Stimulated activated CD4-positive, alpha-beta T cell treated with anti-CD3 and anti-CD28 coated beads, Interleukin-1b, Interleukin-23, amount 100 ng/mL, for 24 hours (primary cell): ENCODE data around the gene CA10.

ENCODE experiments used
- DNase-seq, 4 experiments: peaks; one replicate each; pipeline ENCODE4 v3.0.0-alpha.2; 2020; ENCODE audit warnings: low read depth in 4 of 4, low spot score in 1 of 4

The CA10 gene

DNA sequence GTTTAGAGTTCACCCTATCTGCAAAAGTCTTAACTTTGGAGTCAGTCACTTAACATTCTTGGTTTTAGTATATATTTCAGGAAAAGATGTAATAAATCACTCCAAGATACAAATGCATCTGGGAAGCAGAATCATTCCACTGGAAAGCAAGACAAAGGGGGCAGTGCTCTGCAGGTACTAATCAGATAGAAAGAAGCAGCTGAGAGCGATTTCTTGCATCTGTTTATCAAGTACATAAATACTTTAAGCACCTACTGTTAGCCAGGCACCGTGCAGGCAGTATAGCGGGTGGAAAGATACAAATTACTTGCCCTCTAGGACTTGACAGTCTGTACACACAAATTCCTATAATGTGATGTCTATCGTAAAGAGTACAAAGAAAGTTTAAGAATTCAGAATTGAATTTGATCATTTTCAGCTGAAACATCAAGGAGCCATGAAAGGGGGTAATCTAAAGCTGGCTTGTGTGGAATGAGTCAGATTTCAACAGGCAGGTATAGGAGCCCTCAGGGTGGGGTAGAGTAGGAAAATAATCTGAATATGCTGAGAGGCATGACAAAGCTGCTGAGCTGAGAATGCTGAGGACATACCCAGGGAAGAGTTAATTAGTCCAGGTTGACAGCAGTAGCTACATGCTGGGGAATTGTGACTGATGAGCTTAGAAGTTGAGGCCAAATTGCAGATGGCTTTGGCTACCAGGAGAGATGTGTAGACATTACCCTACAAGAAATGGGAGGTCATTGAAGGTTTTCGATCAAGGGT, 110.2 kb downstream of the CA10 start:
- DNase-seq: no peak

DNA sequence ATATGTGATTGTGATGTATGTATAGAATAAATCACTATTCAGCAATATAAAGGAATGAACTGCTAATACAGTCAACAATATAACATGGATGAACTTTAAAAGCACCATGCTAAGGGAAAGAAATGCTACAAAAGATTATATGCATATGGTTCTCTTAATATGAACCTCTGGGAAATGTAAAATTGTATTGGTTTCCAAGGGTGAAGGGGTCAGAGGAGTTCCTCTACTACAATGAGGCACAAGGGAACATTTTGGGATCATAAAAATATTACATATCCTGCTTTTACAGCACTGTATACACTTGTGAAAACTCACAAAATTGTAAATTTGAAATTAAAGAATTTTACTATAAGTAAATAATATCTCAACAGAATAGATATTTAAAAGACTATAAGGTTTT, 111.4 kb downstream of the CA10 start:
- no peak for DNase-seq

DNA sequence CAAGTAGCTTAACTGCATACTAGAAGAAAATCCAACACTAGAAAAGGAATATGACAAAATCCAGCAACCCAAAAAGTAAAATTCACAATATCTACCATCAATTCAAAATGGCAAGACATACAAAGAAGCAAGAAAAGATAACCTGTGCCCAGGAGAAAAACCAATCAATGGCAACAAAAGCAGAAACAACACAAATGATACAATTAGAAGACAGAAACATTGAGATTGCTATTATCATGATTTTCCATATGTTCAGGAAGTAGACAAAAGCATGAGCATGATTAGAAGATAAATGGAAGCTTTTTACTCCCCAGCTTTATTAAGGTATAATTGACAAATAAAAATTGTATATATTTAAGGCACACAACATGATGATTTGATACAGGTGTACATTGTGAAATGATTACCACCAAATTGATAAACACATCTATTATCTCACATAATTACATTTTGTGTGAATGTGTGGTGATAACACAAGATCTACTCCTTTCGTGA, 117.3 kb downstream of the CA10 start:
- no peak for DNase-seq

DNA sequence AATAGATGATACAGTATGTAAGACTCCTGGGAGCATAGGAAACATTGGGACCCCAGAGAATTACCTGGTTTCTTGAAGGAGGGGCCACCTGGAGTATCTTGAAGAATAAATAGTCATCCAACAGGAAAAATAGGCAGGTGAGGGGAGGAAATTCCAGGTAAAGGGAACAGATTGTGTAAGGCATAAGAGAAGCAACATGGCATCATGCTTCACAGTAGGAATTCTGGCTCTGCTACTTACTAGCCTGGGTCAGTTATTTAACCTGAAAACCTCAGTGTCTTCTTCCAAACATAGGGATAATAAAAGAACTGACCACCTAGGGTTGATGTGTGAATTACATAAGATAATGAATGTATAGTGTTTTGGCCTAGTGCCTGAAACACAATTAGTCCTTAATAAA, 122.1 kb downstream of the CA10 start:
- DNase-seq: no peak

DNA sequence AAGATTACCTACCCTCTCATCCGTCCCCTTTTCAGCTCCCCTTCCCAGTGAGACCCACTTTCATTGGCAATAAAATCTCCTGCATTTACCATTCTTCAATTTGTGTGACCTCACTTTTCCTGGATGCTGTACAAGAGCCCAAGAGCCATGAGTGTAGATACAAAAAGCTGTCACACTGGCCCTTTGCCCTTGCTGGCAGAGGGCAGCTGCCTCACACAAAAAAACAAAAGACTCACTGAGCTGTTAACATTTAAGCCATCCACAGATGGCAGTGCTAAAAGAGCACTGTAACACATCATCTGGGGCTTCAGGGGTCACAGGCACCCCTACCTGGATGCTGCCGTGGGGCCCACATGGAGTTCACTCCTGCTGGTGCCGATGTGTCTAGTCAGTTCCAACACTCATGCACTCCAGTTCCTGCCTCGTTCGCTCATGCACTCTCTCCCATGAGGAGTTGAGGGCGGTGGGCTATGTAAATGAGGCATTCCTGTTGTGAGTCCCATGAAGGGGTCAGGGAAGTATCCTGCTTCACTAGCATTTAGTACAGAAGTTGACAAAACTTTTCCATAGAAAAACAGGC, 123.1 kb downstream of the CA10 start:
- no peak for DNase-seq

DNA sequence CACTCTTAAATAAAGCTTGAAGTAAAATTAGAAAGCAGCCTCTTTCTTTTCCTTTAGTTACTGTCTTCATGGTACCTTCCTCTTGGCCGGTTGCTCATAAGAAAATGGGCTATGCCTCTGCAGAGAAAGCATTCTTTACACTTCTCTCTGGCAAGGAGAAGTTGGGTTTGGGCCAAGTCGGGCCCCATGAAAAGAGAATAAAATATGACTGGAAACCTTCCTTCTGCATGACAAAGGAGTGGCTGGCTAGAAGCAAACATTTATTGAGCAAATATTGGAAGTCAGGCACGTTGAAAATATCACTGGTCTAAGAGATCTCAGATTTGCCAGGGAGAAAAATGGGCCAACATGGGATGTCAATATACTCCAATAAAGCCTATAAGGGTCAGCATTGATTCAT, 126.1 kb downstream of the CA10 start:
- DNase-seq: no peak

DNA sequence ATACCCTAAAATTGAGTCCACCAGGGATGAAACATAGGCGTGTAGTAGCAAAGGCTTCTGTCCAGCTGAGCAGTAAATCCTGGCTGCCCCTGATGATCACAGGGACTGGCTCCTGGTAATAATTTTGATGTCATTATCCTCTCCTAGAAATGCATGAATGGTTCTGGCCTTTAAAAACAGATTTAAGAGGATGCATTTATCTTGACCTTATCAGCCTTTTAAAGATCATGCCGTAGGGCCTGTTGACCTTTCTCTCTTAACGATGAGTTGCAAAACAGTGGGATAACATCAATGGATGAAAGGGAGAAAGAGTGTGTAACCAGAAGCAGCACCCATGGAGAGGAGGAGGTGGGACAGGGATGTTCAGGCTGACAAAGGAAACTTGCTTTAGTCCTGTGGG, 128.5 kb downstream of the CA10 start:
- DNase-seq: no peak

DNA sequence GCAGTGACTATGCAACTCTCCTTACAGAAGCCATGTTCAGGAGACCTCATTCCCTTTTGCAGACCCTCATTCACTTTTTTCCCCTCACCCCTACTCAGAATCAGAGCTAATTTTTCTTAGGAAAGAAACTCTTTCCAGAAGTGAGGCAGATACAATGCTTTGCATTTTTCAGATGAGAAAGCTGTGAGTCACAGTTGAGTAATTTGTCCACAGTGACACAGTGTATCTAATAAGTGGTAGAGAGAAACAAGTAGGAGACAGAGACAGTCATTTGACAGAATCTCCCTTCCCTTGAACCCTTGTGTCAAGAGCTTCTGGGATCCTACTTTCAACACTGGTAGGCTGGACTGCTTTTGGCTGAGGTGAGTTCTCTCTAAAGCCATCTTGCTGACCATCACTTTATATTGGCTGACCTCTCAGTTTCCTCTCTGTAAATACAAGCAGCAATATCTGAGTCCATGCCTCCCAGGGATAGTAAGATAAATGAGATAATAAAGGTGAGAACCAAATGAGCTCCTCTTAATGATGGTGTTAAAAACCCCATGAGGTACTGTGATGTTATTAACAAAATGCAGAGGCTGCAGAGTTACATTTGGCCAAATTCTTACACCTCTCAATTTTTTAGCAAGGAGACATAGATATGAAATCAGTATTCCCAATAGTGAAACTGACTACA, 130.8 kb downstream of the CA10 start:
- DNase-seq: no peak

DNA sequence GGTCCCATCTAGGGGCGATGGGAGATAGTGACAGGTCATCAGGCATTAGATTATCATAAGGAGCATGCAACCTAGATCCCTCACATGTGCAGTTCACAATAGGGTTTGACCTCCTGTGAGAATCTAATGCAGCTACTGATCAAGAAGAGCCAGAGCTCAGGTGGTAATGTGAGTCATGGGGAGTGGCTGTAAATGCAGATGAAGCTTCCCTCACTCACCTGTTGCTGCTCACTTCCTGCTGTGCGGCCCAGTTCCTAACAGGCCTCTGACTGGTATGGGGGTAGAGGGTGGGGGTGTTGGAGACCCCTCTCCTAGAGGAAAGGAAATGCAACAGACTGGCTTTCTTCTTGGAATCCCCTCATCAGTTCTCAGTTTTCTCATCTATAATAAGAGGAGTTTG, 131.4 kb downstream of the CA10 start:
- DNase-seq: no peak

DNA sequence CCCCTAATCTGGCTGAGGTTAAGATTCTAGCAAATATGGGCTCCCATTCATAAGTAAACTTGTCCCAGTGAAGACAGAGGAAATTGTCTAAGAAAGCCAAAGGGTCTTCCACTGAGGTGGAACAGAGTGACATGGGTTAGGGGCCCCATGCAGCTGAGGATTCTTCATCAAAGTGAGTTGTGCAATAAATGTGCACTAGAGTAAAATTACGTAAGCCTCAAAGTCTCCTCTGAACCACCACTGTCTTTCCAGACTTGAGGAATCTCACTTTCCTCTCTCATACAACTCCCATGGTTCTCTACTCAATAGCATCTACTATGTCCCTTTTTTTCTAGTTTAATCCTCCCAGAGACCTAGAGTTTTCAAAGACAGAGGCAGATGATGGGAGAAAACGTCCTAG, 132.4 kb downstream of the CA10 start:
- no peak for DNase-seq

DNA sequence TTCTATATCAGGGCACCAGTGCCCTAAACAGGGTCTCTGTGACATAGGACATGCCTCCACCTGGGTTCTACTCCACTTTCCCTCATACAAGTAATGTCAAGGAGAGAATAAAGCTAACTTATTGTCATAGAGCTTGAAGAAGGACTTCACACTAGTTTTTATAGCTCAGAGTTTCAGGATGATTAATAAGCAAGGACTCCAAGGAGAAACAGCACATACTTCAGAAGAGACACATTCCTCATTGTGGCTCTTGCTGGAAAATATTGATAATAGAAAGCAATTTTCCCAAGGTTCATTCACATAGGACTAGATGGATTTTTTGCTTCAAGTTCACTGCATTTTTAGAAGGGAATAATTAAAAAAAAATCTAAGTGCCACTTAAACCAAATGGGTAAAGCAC, 133.3 kb downstream of the CA10 start:
- DNase-seq: no peak

DNA sequence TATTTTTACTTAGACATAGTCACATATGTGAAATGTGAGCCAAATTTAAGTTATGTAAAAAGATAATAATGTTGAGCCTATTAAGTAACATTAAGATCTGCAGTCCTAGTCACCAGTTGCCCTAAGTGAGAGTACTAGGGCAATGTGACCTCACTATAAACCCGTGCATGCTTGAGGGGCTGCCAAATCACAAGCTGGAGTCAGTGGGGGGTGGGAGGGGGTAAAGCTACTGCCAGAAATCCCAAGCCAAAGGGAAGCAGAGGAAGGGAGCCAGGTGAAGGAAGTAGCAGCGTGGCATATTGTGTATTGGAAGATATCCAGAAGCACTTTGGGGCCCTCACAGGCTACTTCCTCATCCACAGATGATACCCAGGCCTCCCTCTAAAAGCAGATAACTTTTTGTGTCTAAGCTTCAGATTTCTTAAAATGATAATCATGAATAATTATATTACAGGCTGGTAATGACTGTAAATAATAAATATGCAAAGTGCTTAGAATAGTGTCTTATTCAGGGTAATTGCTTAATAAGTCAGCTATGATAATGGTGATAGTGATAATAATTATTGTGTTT, 134.1 kb downstream of the CA10 start:
- no peak for DNase-seq

DNA sequence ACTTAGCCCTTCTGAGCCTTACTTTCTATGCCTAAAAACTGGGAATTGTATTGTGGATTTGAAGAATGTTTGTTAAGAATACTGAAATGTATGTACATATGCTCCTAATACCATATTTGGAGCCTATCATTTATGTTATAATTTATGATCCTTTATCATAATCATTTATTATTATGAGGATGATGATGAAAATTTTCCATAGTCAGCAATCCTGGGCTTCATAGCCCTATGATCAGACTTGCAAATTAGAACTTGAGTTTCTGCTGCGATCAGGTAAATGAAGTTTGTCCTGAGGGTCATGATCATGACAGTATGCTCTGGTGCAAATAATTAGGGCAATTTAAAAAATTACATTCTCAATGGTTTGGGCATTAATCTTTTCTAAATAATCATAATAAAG, 147.4 kb downstream of the CA10 start:
- no peak for DNase-seq

DNA sequence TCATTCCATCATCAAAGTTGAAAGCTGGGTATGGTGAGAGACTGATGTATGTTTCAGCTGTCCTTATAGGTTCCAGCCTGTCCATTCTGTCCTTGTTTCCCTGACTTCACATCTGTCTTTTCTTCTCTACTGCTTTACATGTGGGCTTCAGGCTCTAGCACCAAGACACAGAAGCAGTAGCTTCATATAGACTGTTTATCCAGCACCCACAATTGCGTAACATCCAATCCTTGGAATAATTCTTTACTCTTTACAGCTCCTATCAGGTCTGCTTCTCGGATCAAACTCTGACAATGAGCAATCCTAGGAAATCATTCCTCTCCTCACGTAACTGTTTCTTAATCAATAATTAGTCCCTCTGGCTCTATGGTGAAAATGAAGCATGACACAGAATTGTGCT, 158.9 kb downstream of the CA10 start:
- no peak for DNase-seq

DNA sequence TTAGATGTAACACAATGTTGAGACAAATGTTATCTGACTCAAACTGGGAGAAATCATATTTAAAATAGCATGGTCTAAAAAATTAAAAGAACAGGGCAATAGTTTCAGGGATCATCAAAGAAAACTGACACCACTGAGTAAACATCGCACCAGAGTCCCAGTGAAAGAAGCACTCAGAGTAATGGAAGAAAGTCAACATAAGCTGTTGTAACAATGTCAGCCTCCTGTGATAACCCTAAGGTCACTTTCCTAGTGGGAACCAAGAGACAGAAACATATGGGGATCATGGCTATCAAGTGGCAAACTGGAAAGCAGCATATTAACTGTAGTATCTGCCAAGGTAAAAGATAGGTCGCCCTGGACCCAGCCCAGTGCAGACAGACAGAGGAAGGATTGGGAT, 160.8 kb downstream of the CA10 start:
- no peak for DNase-seq

DNA sequence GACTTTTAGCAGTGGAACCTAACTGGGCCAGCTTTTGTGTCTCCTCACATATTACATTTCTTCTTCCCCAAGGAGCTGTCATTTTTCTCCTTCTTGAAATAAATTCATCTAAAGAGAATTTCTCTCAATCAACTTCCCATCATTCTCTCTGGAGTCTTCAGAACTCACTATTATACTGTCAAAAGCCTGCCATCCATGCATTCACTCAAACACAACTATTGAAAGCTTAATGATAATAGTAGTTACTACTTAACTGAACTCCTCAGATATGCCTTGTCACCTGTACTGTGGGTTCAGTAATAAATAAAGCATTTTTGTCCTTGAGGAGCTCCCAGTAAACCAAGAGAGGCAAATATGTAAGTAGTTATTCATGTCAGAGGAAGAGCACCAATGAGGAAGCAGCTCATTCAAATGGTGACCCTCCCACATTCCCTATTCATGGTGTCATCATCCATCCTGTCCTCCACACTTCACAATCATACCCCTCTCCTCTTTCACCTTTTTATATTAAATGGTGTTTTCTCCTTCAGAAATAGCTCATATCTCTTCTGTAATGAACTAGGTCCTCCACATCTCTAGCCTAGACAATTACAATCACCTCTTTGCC, 162.6 kb downstream of the CA10 start:
- DNase-seq: no peak

DNA sequence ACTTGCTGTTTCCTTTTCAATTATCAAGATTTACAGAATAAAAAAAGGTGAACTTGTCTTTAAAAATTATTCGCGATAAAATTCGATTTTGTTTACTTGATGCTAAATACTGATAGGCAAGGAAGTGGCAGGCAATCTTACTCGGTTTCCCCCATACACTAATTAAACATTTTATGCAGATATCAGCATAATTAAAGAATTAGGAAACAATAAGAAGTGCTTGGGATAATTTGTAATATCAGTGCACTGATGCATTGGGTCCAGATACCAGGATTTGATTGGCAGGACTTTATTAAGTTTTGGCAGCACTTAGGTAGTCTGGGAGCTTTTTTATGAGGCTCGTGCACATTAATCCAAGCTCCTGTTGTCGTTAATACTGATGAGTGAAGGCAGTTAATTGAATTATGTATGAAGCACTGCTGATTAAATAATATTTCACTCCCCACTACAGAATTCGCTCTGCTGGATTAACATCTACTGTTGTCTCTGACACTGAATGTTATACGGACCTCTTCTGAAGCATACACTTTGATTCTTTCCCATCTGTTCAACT, 165.6 kb downstream of the CA10 start:
- DNase-seq: no peak

DNA sequence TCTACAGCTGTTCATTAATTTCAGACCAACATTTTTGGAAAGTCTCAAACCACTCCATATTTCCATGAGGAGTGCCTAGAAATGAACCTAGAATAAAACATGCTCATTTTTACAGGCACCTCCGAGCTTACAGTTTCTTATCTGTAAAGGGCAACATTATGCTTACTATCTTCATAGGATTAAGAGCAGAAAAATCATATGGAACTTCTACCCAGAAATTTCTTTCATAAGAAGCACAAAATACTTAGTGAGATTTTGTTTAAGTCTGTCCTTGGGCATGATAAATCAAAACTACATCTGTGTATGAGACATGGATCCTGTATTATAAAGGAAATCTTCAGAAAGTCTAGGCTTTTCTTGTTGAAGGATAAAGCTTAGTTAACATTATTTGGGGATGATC, 187.4 kb downstream of the CA10 start:
- no peak for DNase-seq

DNA sequence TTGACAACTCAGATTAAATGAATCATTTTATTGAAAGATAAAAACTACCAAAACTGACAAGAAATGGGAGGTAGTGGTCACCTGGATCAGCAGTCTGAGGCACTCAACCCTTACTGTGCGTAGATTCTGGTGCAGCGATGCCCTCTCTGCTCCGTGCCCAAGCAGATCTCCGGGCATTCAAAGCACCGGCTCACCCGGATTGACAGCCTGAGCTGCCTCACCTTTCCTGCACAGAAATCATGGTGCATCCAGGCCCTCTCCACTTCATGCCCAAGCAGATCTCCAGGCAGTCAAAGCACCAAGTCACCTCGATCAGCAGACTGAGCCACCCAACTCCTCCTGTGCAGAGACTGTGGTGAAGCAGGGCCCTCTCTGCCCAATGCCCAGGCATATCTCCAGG, 196.8 kb downstream of the CA10 start:
- DNase-seq: no peak

DNA sequence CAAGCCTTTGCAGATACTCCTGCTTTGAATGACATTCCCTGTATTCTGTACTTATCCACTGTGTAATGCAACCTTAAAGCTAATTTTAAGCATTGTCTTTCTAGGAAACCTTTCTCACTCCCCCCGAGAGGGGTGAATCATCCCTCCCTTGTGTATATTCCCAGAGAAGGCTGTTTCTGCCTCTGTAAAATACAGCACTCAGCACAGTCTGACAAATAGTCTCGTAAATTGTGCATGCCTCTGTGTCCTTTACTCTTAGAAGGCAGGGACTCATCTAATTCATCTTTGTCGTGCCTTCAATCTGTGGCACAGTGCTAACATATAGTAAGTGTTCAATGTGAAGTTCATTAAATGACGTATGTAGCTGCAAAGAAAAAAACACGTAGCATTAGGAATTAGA, 200.7 kb downstream of the CA10 start:
- no peak for DNase-seq

DNA sequence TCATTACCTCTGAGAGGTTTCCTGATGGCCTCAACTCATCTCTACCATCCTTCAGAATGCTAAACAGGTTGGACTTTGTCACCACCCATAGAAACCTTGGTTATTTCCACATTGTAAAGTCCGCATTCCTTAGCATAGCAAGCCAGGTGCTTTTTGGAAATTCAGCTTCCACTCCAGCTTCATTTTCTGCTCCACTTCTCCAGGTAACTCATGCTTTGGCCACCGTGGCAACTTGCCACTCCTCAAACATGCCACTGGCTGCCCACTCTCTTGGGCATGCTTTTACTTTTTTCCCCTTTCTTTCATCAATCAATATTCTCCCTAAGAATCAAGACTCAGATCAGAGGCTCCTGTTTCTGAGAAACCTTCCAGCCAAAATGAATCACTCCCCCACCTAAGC, 203.3 kb downstream of the CA10 start:
- no peak for DNase-seq
